ENCODE results near the gene SLC12A4.

GRCh38 chr16:67962135-67962534, 6.3 kb downstream of the SLC12A4 start:
- TF ChIP-seq CTCF (conservative IDR thresholded peaks at IDR 0.05; ENCODE audit: low read depth in 2 of 2) = no peak
- TF ChIP-seq POLR2AphosphoS5 (IDR thresholded peaks at IDR 0.05; ENCODE audit: low read depth) = no peak
- no peak for TF ChIP-seq EZH2 (IDR thresholded peaks at IDR 0.05; ENCODE audit: low read depth, unreplicated experiment)
- no peak for TF ChIP-seq CREB1 (CRISPR knock-in tag; IDR thresholded peaks at IDR 0.05; ENCODE audit: low read depth)
- TF ChIP-seq ZNF114 (CRISPR knock-in tag; IDR thresholded peaks at IDR 0.05) = no peak
- TF ChIP-seq JUNB (IDR thresholded peaks at IDR 0.05; ENCODE audit: unreplicated experiment) = no peak
- no peak for TF ChIP-seq REST (IDR thresholded peaks at IDR 0.05; ENCODE audit: unreplicated experiment)
- no peak for TF ChIP-seq NANOG (IDR thresholded peaks at IDR 0.05; ENCODE audit: borderline replicate concordance)
- no peak for TF ChIP-seq EZH2phosphoT487 (IDR thresholded peaks at IDR 0.05; ENCODE audit: unreplicated experiment)
- TF ChIP-seq ZNF462 (CRISPR knock-in tag; IDR thresholded peaks at IDR 0.05) = no peak
- TF ChIP-seq STAT1 (IDR thresholded peaks at IDR 0.05; ENCODE audit: unreplicated experiment) = no peak
- TF ChIP-seq ETS1 (IDR thresholded peaks at IDR 0.05) = no peak
- TF ChIP-seq ZNF331 (CRISPR knock-in tag; IDR thresholded peaks at IDR 0.05; ENCODE audit: low read depth) = no peak
